Measurements from ENCODE around the gene NDRG4. TPM values are rescaled to one million over a fixed set of nuclear protein-coding genes. Genes with fewer than 3 reads are reported as not detected.
A peak's percentile ranks its signal among the peaks of the same experiment; 100 is the strongest.

The NDRG4 gene
- total RNA-seq, 6 experiments from 2014 or later, result 1.5 to 5.3 (median 3.6) TPM

DNA sequence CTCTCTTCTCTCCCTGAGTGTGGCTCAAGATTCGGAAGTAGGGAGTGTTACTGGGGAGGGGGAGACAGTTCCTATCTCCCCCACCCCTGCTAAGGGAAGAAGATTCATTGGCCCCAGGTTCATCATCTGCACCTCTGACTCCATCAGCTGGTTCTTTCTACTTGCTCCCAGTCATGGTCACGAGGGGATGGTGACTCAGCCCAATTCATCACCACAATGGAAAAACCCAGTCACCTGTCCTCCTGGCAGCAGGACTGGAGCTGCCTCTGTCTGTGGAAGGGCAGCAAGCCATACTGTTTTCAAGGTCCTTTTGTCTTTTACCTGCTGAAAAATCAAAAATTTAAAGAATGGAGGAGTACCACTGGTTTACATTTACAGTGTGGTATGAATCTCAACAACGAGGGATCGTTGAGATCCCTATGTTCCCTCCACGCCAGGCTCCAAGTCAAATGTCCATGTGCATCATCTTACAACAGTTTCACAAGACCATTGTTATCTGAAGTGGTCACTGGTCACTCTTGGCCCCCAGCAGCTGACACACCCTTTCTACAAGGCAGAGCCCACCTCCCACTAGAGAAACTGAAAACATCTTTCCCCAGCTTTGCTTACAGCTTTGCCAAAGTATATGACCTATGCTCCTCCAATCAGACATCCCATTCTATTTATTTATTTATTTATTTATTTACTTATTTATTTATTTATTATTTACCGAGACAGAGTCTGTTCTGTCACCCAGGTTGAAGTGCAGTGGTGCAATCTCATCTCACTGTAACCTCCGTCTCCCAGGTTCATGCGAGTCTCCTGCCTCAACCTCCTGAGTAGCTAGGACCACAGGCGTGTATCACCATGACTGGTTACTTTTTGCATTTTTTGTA is 40.4 kb upstream of the NDRG4 start:
- no peaks in the 10 kb centered on the region for H3K36me3 Mint-ChIP-seq (ENCODE audit: low read depth)
- no peak overlapping the region for H3K27ac Mint-ChIP-seq
- no peak overlapping the region for H3K4me3 Mint-ChIP-seq
- TF ChIP-seq, protein P1, sequence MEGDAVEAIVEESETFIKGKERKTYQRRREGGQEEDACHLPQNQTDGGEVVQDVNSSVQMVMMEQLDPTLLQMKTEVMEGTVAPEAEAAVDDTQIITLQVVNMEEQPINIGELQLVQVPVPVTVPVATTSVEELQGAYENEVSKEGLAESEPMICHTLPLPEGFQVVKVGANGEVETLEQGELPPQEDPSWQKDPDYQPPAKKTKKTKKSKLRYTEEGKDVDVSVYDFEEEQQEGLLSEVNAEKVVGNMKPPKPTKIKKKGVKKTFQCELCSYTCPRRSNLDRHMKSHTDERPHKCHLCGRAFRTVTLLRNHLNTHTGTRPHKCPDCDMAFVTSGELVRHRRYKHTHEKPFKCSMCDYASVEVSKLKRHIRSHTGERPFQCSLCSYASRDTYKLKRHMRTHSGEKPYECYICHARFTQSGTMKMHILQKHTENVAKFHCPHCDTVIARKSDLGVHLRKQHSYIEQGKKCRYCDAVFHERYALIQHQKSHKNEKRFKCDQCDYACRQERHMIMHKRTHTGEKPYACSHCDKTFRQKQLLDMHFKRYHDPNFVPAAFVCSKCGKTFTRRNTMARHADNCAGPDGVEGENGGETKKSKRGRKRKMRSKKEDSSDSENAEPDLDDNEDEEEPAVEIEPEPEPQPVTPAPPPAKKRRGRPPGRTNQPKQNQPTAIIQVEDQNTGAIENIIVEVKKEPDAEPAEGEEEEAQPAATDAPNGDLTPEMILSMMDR (IDR thresholded peaks at IDR 0.05), result no peak
- peaks cover 28% of the 10 kb centered on the region for H3K27me3 Mint-ChIP-seq (ENCODE audit: insufficient read depth)
- peak; percentile 63 for DNase-seq
- peaks cover 10% of the 10 kb centered on the region for H3K4me1 Mint-ChIP-seq (ENCODE audit: low read depth)
- H3K9me3 Mint-ChIP-seq, result no peaks in the 10 kb centered on the region

DNA sequence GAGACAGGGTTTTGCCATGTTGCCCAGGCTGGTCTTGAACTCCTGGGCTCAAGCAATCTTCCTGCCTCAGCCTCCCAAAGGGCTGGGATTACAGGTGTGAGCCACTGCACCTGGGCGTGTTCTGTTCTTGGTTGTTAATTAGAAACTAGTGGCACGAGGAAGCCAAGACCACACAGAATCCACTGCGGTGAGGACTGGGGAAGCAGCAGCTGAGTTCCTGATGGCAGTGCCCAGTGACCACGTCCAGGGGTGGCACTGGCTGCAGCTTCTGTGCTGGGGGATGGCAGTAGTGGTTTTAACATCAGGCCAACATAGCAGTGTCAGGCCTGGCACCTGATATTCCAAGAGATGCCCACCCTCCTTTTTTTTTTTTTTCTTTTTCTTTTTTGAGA is 39.7 kb upstream of the NDRG4 start:
- DNase-seq, result no peak
- peaks cover 29% of the 10 kb centered on the region for H3K27me3 Mint-ChIP-seq (ENCODE audit: insufficient read depth)
- H3K27ac Mint-ChIP-seq, result no peak overlapping the region
- H3K9me3 Mint-ChIP-seq, result no peaks in the 10 kb centered on the region
- no peaks in the 10 kb centered on the region for H3K36me3 Mint-ChIP-seq (ENCODE audit: low read depth)
- TF ChIP-seq, protein P1 (IDR thresholded peaks at IDR 0.05), result no peak
- peaks cover 10% of the 10 kb centered on the region for H3K4me1 Mint-ChIP-seq (ENCODE audit: low read depth)
- H3K4me3 Mint-ChIP-seq, result no peak overlapping the region

DNA sequence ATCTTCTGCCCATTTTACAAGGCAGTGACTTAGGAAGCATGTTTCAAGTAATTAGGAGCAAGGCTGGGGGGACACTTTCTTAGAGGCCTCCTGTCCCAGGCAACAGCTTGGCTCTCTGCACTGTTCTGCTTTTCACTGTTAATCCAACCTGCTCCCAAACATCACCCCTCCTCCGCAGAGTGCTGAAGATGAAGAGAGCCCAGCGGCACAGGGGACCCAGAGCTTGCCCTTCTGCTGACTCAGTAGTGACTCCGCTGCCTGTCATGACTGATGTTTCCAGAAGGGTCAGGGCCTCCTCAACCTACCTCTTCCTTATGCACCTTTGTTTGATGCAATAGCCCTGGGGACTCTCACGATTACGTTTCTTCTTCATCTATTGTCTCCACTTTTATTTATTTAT is 38.9 kb upstream of the NDRG4 start:
- no peaks in the 10 kb centered on the region for H3K36me3 Mint-ChIP-seq (ENCODE audit: low read depth)
- no peaks in the 10 kb centered on the region for H3K9me3 Mint-ChIP-seq
- H3K27me3 Mint-ChIP-seq (ENCODE audit: insufficient read depth), result peaks cover 33% of the 10 kb centered on the region
- H3K27ac Mint-ChIP-seq, result no peak overlapping the region
- TF ChIP-seq, protein P1 (IDR thresholded peaks at IDR 0.05), result no peak
- no peak for DNase-seq
- peaks cover 10% of the 10 kb centered on the region for H3K4me1 Mint-ChIP-seq (ENCODE audit: low read depth)
- H3K4me3 Mint-ChIP-seq, result no peak overlapping the region

DNA sequence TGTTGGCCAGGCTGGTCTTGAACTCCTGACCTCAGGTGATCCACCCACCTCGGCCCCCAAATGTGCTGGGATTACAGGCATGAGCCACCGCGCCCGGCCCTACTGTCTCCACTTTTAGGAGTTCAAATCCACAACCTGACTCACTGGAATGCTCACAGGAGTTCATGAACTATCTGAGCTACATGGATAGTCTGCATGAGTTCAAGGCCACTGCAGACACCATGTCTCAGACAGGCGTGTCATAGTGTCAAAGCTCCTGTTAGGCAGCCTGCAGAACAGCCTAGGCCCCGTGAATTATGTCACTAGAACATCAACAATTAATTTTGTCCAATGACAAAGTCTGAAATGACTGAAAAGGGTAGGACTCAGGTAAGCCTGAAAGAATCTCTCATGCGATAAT is 38.3 kb upstream of the NDRG4 start:
- TF ChIP-seq, protein P1 (IDR thresholded peaks at IDR 0.05), result no peak

DNA sequence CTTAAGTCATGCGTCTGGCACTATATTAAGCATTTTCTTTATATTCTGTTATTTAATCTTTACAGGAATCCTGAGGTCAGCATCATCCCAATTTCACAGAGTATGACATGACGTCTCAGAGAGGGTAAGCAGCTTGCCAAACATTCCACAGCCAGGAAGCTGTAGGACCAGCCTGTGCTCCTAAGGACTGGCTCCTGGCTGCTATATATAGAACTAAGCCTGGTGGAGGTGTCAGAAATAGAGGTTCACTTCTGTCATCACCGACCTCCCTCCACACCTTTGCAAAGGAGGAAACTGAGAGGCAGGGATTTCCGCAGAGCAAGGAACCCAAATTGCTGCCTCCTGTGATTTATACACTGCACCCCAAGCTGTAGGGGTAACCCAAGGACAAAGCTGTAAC is 37.9 kb upstream of the NDRG4 start:
- H3K4me3 Mint-ChIP-seq, result no peak overlapping the region
- H3K9me3 Mint-ChIP-seq, result no peaks in the 10 kb centered on the region
- peaks cover 10% of the 10 kb centered on the region for H3K4me1 Mint-ChIP-seq (ENCODE audit: low read depth)
- H3K27me3 Mint-ChIP-seq (ENCODE audit: insufficient read depth), result peaks cover 40% of the 10 kb centered on the region
- no peaks in the 10 kb centered on the region for H3K36me3 Mint-ChIP-seq (ENCODE audit: low read depth)
- no peak for DNase-seq
- H3K27ac Mint-ChIP-seq, result no peak overlapping the region
- TF ChIP-seq, protein P1 (IDR thresholded peaks at IDR 0.05), result no peak

More for the DNA sequence above, 38.3 kb upstream of the NDRG4 start:
- H3K27me3 Mint-ChIP-seq (ENCODE audit: insufficient read depth), result peaks cover 38% of the 10 kb centered on the region
- peaks cover 10% of the 10 kb centered on the region for H3K4me1 Mint-ChIP-seq (ENCODE audit: low read depth)
- H3K36me3 Mint-ChIP-seq (ENCODE audit: low read depth), result no peaks in the 10 kb centered on the region
- H3K9me3 Mint-ChIP-seq, result no peaks in the 10 kb centered on the region
- H3K27ac Mint-ChIP-seq, result no peak overlapping the region
- no peak overlapping the region for H3K4me3 Mint-ChIP-seq
- no peak for DNase-seq
